GM18517 (cell line): ENCODE data around the gene FRMD4B.

Experiments
- ATAC-seq: cut with Tn5 transposase; IDR thresholded peaks from one replicate; pipeline ENCODE4 v1.9.1; 2021; ENCODE audit warnings: mild to moderate bottlenecking, moderate library complexity; ENCODE audit not compliant: unreplicated experiment

The FRMD4B gene

GRCh38 chr3:69180869-69181591, 204.9 kb downstream of the FRMD4B start:
- no peak for ATAC-seq

- no peak for ATAC-seq
Observed at GRCh38 chr3:69179740-69180372, 206.0 kb downstream of the FRMD4B start.

GRCh38 chr3:69178838-69179739, 206.8 kb downstream of the FRMD4B start:
- ATAC-seq, result no peak

DNA sequence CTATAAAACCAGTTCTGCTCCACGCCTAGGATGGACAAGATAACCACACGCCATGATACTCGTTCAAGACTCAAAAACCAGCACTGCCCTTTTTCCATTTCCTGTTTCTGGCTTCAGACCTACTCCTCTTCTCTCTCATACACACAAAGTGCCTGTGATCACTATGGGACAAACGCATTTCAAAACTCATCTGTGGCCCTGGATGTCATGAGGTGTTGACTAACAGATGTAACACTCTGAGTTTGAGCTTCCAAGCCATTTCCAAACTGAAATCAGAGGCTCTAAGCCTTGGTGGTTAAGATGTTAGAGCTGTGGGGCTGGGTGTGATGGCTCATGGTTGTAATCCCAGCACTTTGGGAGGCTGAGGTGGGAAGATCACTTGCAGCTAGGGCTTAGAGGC, 207.8 kb downstream of the FRMD4B start:
- no peak for ATAC-seq

- no peak for ATAC-seq
Observed at GRCh38 chr3:69174871-69175737, 210.8 kb downstream of the FRMD4B start.

DNA sequence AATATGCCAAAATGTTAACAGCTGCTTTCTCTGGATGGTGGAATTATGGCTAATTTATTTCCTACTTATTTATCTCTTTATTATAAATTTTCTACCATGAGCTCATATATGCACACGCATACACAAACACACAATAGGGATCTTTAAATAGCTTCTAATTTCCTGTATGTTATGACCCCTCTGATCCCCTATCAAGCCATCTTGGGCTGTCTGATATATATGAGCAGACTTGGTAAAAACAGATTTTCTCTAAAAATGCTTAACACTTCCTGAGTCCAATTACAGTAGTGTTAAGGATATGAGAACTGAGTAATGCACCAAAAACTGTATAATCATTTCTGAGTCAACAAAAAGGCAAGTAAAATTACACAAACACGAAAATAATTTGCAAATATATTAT, 211.4 kb downstream of the FRMD4B start:
- ATAC-seq, result no peak

DNA sequence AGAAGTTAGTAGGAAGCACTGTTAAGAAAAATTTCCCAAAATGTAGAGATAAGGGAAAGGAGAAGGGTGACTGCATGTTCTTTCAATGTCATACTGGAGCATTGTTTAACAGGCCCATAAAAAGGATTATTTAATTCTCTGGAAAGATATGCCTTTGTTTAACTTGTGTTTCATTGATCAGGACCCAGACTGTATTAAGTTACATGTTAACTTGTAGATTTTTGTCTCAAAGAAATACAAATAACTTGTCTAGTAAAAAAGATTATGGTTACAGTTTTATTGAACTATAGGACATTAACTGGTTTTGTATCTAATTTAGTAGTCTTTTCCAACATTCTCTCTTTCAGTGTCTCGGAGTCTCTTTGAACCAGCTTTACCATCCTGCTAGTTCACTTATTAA, 213.8 kb downstream of the FRMD4B start:
- ATAC-seq, result no peak

- ATAC-seq, result no peak
Observed at GRCh38 chr3:69166446-69166845, 219.4 kb downstream of the FRMD4B start.

- no peak for ATAC-seq
Observed at GRCh38 chr3:69165744-69166143, 220.1 kb downstream of the FRMD4B start.

- no peak for ATAC-seq
Observed at GRCh38 chr3:69164296-69164695, 221.6 kb downstream of the FRMD4B start.

GRCh38 chr3:69162308-69162980, 223.4 kb downstream of the FRMD4B start:
- ATAC-seq, result no peak

DNA sequence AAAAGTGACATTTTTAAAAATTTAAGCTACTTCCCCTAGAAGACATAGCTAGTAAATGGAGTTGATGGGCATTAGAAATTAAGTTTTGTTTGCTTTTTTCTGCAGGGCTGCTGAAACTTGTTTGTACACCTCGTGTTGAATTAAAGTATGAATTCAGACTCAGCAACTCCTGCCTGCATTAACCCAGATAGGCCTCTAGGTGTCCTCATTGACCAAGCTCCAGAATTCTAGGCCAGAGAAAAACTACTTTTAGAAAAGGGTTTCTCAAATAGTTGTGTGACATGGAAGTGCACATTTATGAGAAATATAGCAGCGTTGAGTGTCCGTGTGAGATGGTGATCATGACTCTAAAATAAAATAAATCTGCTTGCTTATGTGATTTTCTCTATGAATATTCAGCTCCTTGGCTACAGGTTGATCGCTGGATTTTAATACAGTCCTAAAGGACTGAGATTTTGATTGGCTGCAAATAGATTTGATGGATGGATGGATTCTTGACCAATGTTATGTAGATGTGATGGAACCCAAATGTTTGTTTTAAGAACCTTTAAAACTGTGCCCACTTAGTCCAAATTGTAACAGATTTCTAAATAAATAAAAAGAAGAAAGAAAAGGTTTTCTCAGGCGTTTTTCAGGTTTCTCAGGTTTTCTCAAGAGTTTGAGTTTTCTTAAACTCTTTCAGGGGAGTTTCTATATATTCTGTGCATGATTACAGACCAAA, 224.1 kb downstream of the FRMD4B start:
- peak; percentile 61 for ATAC-seq

DNA sequence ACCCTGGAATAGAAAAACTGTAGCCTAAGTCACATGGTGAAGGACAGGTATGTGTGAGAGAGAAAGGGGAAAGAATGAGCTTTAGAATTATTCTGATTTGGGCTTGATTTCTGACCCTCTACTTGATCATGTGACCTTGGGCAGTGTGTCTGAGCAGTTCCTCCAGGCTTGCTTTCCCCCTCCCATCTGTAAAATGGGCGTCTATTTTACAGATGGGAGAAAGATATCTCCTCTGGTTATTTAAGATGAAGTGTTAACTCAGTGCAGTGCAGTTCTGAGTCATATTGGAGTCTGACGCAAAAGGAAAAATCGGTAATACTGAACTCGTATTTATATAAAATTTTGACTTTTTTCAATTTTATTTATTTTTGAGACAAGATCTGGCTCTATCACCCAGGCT, 225.4 kb downstream of the FRMD4B start:
- ATAC-seq, result no peak

DNA sequence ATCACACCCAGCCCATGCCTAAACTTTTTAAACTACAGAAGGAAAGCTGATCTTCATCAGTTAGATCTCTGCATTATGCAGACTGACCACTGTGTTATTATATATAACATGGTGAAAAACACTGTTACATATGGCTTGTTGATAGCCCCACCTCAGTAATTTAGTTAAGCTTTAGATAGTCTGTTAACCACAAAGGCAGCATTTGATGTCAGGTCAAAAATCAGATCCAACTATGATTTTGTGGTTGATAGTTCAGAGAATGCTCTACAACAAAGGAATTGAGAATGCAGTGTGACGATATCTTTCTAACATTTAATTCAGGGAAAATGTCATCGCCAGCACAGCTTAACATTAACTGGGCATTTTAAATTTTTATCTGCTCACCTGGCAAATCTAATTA, 225.8 kb downstream of the FRMD4B start:
- ATAC-seq, result no peak

DNA sequence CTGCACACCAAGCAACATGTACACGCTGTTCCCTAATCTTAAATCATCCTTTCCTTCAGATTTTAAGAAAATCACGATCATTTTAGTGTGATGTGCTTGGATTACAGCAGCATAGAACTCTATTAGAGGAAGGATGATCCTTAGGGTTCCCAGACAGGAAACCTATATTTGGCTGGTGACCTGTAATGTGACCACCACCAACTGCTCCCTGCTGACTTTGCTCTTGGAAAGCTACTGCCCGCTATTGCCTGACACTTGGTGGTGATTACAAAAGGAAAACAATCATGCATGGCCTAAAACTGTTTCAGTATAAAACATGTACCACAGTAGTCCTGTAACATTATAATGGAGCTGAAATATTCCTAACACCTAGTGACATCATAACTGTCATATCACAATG, 236.3 kb downstream of the FRMD4B start:
- no peak for ATAC-seq

DNA sequence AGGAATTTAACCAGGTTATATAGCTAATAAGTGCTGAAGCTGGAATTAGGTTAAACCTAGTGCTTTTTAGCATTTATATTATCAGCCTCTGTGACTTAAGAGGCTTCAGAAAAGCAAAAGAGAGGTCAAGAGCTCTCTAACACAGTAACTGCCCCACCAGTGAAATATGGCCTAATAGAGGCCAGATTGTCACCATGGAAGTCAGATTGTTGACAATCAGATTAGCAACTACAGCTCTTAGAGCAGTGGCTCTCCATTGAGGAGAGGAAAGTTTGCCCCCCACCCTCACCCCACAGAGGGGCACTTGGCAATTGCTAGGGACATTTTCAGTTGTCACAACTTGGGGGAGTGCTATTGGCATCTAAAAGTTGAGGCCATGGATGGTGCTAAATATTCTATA, 240.2 kb downstream of the FRMD4B start:
- ATAC-seq, result no peak

DNA sequence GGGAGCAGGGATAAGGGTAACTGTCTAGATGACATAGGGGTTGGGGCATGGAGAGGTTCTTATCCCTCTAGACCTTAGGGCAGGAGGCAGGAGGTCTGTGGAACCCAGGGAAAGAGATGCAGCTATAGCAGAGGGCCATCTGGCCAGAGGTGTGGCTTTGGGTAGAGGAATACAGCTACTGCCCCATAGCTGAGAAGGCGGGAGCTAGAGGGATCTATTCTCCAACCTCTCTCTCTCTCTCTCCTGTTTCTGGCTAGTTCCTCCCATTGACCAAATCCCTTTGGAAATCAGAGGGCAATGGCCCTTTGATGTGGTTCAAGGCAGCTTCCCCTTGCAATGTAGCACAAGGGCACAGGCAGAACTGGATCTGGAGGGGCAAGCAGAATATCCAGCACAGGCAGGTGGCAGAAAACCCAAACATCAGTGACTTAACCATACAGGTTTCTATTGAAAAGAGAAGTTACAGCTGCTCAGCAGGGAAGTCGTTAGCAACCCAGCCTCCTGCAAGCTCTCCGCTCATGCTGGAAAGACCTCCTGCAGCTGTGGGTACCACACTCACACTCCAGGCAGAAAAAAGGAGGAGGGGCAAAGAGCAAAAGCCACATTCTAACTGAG, 241.2 kb downstream of the FRMD4B start:
- no peak for ATAC-seq

DNA sequence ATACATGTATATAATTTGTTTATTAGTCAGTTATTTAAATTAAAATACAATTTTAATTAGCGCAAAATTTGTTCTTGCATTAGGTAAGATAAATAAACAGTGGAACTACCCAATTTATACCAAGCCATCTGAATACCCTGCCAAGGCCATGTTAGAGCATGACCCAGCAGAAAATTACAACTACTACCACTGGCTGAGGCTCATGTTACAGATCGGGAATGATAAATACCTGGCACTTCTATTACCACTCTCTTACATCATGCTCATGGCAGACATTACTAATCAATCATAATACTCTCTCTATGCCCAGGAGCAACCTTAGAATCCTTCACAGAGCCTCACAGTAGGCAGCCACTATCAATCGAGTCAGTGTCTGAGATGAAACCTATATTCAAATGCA, 242.3 kb downstream of the FRMD4B start:
- no peak for ATAC-seq

- no peak for ATAC-seq
Observed at GRCh38 chr3:69142797-69143454, 243.0 kb downstream of the FRMD4B start.
